Measurements from ENCODE around the gene TMEM131. TPM values are rescaled to one million over a fixed set of nuclear protein-coding genes. Genes with fewer than 3 reads are reported as not detected.
"Not testable (repeated sequence)": the region's sequence is repeated elsewhere in the genome, so short reads cannot be mapped to it uniquely, and the experiment has no call there.

The TMEM131 gene
- total RNA-seq, 1 experiment from 2014 or later: 21.9 TPM

- not testable (repeated sequence) for DNase-seq (ENCODE audit: low spot score)
Observed at GRCh38 chr2:97956753-97957152, 39.0 kb downstream of the TMEM131 start.

- DNase-seq (ENCODE audit: low spot score): no peak
Observed at GRCh38 chr2:97953853-97954252, 41.9 kb downstream of the TMEM131 start.

GRCh38 chr2:97952357-97952756, 43.4 kb downstream of the TMEM131 start:
- no peak for DNase-seq (ENCODE audit: low spot score)

GRCh38 chr2:97951155-97951680, 44.5 kb downstream of the TMEM131 start:
- peak; percentile 26 for DNase-seq (ENCODE audit: low spot score)

GRCh38 chr2:97950329-97951154, 45.2 kb downstream of the TMEM131 start:
- peak; percentile 73 for DNase-seq (ENCODE audit: low spot score)

- DNase-seq (ENCODE audit: low spot score): no peak
Observed at GRCh38 chr2:97948926-97949325, 46.8 kb downstream of the TMEM131 start.

- no peak for DNase-seq (ENCODE audit: low spot score)
Observed at GRCh38 chr2:97945791-97946190, 50.0 kb downstream of the TMEM131 start.

GRCh38 chr2:97936881-97937280, 58.9 kb downstream of the TMEM131 start:
- DNase-seq (ENCODE audit: low spot score): no peak

- DNase-seq (ENCODE audit: low spot score): no peak
Observed at GRCh38 chr2:97936199-97936598, 59.5 kb downstream of the TMEM131 start.

GRCh38 chr2:97935719-97936161, 60.0 kb downstream of the TMEM131 start:
- DNase-seq (ENCODE audit: low spot score): peak; percentile 60

- DNase-seq (ENCODE audit: low spot score): no peak
Observed at GRCh38 chr2:97932975-97933662, 62.6 kb downstream of the TMEM131 start.

- no peak for DNase-seq (ENCODE audit: low spot score)
Observed at GRCh38 chr2:97931858-97932225, 63.9 kb downstream of the TMEM131 start.

GRCh38 chr2:97931118-97931857, 64.5 kb downstream of the TMEM131 start:
- no peak for DNase-seq (ENCODE audit: low spot score)

- DNase-seq (ENCODE audit: low spot score): no peak
Observed at GRCh38 chr2:97928591-97928990, 67.2 kb downstream of the TMEM131 start.

- DNase-seq (ENCODE audit: low spot score): no peak
Observed at GRCh38 chr2:97926946-97927345, 68.8 kb downstream of the TMEM131 start.

- no peak for DNase-seq (ENCODE audit: low spot score)
Observed at GRCh38 chr2:97924194-97924593, 71.6 kb downstream of the TMEM131 start.

GRCh38 chr2:97919858-97920257, 75.9 kb downstream of the TMEM131 start:
- DNase-seq (ENCODE audit: low spot score): no peak

GRCh38 chr2:97918818-97919217, 76.9 kb downstream of the TMEM131 start:
- DNase-seq (ENCODE audit: low spot score): no peak

GRCh38 chr2:97917668-97918067, 78.1 kb downstream of the TMEM131 start:
- DNase-seq (ENCODE audit: low spot score): not testable (repeated sequence)

GRCh38 chr2:97914691-97915213, 81.0 kb downstream of the TMEM131 start:
- no peak for DNase-seq (ENCODE audit: low spot score)

- DNase-seq (ENCODE audit: low spot score): no peak
Observed at GRCh38 chr2:97913846-97914245, 81.9 kb downstream of the TMEM131 start.
